Glutamatergic neuron (in vitro differentiated cells): ENCODE measurements around the gene TCTN1. TPM values are rescaled to one million over a fixed set of nuclear protein-coding genes. Genes with fewer than 3 reads are reported as not detected.
"Not testable (repeated sequence)": the region's sequence is repeated elsewhere in the genome, so short reads cannot be mapped to it uniquely, and the experiment has no call there.

Experiments
- DNase-seq: peaks from one replicate; pipeline ENCODE4 v3.0.0; 2022
- H3K27ac Mint-ChIP-seq: one replicate; pipeline ENCODE4 v1.8.0; 2020; ENCODE audit warnings: mild to moderate bottlenecking, mixed read lengths, inconsistent platforms; ENCODE audit not compliant: unreplicated experiment
- H3K27me3 Mint-ChIP-seq: one replicate; pipeline ENCODE4 v1.8.0; 2020; ENCODE audit warnings: mild to moderate bottlenecking, moderate library complexity, mixed read lengths, inconsistent platforms; ENCODE audit not compliant: unreplicated experiment
- H3K36me3 Mint-ChIP-seq: one replicate; pipeline ENCODE4 v1.8.0; 2020; ENCODE audit warnings: mild to moderate bottlenecking, mixed read lengths, inconsistent platforms; ENCODE audit not compliant: unreplicated experiment
- H3K4me1 Mint-ChIP-seq: one replicate; pipeline ENCODE4 v1.8.0; 2020; ENCODE audit warnings: mild to moderate bottlenecking, low read depth, mixed read lengths, inconsistent platforms; ENCODE audit not compliant: unreplicated experiment
- H3K4me3 Mint-ChIP-seq: one replicate; pipeline ENCODE4 v1.8.0; 2020; ENCODE audit warnings: mild to moderate bottlenecking, mixed read lengths, inconsistent platforms; ENCODE audit not compliant: unreplicated experiment
- H3K9me3 Mint-ChIP-seq: one replicate; pipeline ENCODE4 v1.8.0; 2020; ENCODE audit warnings: mild to moderate bottlenecking, moderate library complexity, mixed read lengths, inconsistent platforms; ENCODE audit not compliant: unreplicated experiment
- CTCF ChIP-seq: fragments of 200-600 bp; sonication (generic); IDR thresholded peaks from one replicate; pipeline ENCODE4 v1.5.0; 2021; ENCODE audit not compliant: partially characterized antibody, unreplicated experiment
- total RNA-seq: library from RNA; stranded (reverse); fragmentation: NEBNext Ultra II Directional; extraction: Animal tissue kit (Norgen Biotek cat#: 25700); gene quantifications from one replicate; pipeline ENCODE4 v1.2.1, GENCODE V29; 2021; ENCODE audit not compliant: unreplicated experiment

TCTN1 gene
- total RNA-seq, 1 donor from 2014 or later = 21.8 TPM

- H3K27ac Mint-ChIP-seq = peak overlapping the region; percentile 13
- H3K36me3 Mint-ChIP-seq = no peaks in the 10 kb centered on the region
- peaks cover 6% of the 10 kb centered on the region for H3K27me3 Mint-ChIP-seq
- H3K9me3 Mint-ChIP-seq = peaks cover 5% of the 10 kb centered on the region
- H3K4me1 Mint-ChIP-seq = peaks cover 14% of the 10 kb centered on the region
- H3K4me3 Mint-ChIP-seq = peak overlapping the region; percentile 88
- no peak for TF ChIP-seq CTCF
- DNase-seq = peak; percentile 66
Observed at GRCh38 chr12:110582276-110583136, 31.4 kb upstream of the TCTN1 start.

- H3K27me3 Mint-ChIP-seq = peaks cover 9% of the 10 kb centered on the region
- H3K27ac Mint-ChIP-seq = peak within 1 kb of the TSS; percentile 73
- peaks cover 5% of the 10 kb centered on the region for H3K9me3 Mint-ChIP-seq
- peaks cover 14% of the 10 kb centered on the region for H3K4me1 Mint-ChIP-seq
- H3K36me3 Mint-ChIP-seq = no peaks in the 10 kb centered on the region
- peak; percentile 98 for DNase-seq
- TF ChIP-seq CTCF = no peak
- peak within 1 kb of the TSS; percentile 88 for H3K4me3 Mint-ChIP-seq
Observed at GRCh38 chr12:110583137-110584059, 30.5 kb upstream of the TCTN1 start, which contains the start of gene PPTC7. PPTC7 (minus strand) TSS chr12:110583318; CDS start chr12:110583031, 287 bp downstream.

- H3K4me1 Mint-ChIP-seq = peaks cover 14% of the 10 kb centered on the region
- H3K27ac Mint-ChIP-seq = no peak overlapping the region
- H3K36me3 Mint-ChIP-seq = no peaks in the 10 kb centered on the region
- peaks cover 9% of the 10 kb centered on the region for H3K27me3 Mint-ChIP-seq
- TF ChIP-seq CTCF = no peak
- H3K9me3 Mint-ChIP-seq = peaks cover 5% of the 10 kb centered on the region
- no peak for DNase-seq
- no peak overlapping the region for H3K4me3 Mint-ChIP-seq
Observed at GRCh38 chr12:110585231-110585799, 28.6 kb upstream of the TCTN1 start.

- H3K4me3 Mint-ChIP-seq, H3K27me3 Mint-ChIP-seq, H3K4me1 Mint-ChIP-seq, H3K27ac Mint-ChIP-seq, H3K36me3 Mint-ChIP-seq, DNase-seq, H3K9me3 Mint-ChIP-seq: not testable (repeated sequence)
Observed at GRCh38 chr12:110587102-110587501, 26.8 kb upstream of the TCTN1 start.

GRCh38 chr12:110590059-110590458 lies 23.9 kb upstream of the TCTN1 start:
- H3K27ac Mint-ChIP-seq = no peak overlapping the region
- H3K36me3 Mint-ChIP-seq = no peaks in the 10 kb centered on the region
- no peak for TF ChIP-seq CTCF
- no peaks in the 10 kb centered on the region for H3K4me1 Mint-ChIP-seq
- H3K27me3 Mint-ChIP-seq = peaks cover 2% of the 10 kb centered on the region
- H3K4me3 Mint-ChIP-seq = no peak overlapping the region
- DNase-seq = no peak
- no peaks in the 10 kb centered on the region for H3K9me3 Mint-ChIP-seq
